NOMO-1 treated with DMSO at 0.1 percent for 48 hours (cell line): Measurements from ENCODE around the gene SAMD13.

Experiments
- DNase-seq: peaks from one replicate; lab custom pipeline; 2025; ENCODE audit not compliant: unreplicated experiment; lab: John Stamatoyannopoulos, UW

The SAMD13 gene

GRCh38 chr1:84344286-84344685 lies 42.8 kb downstream of the SAMD13 start:
- DNase-seq = no peak

GRCh38 chr1:84345220-84345619 lies 43.7 kb downstream of the SAMD13 start:
- no peak for DNase-seq

- DNase-seq = no peak
Observed at GRCh38 chr1:84347271-84347931, 45.9 kb downstream of the SAMD13 start.

DNA sequence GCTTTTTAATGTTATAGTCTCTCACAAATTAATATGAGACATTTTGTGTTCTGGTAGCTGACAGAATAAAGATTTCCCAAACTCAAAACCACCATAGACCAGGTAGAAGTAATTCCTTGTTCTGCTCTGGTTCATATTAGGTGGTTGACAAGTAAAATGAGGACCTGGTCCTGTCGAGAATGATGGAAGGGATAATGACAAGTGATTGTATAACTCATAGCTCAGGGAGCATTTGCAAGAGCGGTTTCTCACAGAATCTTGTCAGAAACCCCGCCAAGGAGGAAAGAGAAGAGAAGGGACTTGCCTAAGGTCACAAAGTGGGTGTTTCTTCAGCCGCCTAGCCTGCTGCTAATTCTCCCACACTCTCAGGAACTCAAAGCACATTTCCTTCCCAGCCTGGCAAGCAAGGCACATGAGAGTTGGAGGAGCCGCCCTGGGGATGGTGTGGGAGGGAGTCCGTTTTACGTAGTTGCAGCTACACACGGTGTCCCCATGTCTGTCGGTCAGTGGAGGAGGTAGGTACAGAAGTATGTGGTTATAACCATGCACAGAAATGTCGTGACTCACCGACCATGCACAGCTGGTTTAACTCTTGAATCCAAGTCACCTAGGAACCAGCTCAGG lies 46.5 kb downstream of the SAMD13 start:
- DNase-seq = no peak

DNA sequence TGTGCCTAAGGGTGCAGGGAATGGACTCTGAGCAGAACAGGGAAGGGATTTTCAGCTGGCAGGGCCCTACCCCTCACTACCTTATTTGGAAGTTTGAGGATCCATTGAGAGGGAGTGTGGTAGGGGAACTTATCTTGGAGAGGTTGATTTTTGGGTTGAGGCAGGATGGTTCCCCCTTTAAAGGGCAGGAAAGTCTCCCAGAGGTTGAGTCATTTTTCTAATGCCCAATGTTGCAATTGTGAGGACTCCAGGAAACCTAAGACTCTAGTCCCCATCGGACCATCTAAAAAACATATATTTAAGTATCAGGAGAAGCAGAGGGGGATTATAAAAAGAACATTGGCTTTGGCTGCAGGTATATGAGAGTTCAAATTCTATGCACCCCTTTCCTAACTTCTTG lies 47.3 kb downstream of the SAMD13 start:
- DNase-seq = no peak

DNA sequence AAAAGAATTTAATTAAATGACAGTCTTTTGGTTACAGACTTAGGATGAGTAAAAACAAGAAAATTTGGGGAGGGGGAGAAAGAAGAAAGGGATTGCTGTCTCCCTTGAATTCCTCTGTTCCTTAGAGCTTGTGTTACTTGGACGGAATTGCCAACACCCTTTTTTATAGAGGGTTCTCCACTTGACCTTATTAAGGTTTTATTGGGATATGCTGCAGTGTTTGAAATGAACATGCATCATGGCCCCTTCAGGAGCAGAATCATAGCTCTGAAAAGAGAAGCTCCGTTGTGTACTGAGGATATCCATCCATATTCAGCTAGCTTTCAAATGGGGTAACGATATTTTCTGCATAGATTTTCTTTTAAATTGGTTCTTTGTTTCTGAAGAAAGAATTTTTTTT lies 48.6 kb downstream of the SAMD13 start:
- DNase-seq = no peak

DNA sequence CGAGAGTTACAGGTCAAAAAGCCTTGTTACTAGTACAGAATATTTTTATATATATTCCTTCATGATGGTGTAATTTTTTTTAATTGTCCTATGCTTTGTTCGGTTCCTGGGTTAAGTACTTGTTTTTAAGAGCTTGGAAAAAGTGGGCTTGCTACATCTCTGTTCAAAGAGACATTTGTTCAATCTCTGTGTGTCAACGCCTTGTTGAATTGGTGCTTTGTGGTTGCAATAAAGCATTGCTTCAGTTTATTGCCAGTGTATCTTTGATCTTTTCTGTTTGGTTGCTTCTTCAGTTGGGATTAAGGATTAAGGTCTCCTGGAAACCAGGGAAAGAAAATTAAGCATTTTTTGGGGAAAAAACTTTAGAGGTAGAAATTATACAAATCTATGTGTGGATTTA lies 49.0 kb downstream of the SAMD13 start:
- no peak for DNase-seq

- no peak for DNase-seq
Observed at GRCh38 chr1:84352298-84353106, 51.0 kb downstream of the SAMD13 start.

- no peak for DNase-seq
Observed at GRCh38 chr1:84353695-84354094, 52.2 kb downstream of the SAMD13 start.

DNA sequence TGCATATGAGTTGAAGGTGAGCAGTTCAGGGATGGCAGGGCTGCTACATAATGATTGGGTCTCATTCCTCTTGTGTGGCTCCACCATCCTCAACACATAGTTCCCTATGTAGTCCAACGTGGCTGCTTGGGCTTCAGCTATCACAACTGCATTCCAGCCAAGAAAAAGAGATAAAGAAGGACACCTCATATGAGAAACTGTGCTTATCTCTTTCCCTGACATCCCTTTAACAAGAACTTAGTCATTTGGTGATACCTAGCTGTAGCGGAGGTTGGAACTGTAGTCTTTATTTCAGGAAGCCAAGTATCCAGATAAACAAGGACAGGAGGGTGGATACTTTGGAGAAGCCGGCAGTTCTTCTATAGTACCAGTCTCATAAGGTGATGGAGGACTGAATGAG lies 54.0 kb downstream of the SAMD13 start:
- no peak for DNase-seq

GRCh38 chr1:84356881-84357280 lies 55.4 kb downstream of the SAMD13 start:
- no peak for DNase-seq

DNA sequence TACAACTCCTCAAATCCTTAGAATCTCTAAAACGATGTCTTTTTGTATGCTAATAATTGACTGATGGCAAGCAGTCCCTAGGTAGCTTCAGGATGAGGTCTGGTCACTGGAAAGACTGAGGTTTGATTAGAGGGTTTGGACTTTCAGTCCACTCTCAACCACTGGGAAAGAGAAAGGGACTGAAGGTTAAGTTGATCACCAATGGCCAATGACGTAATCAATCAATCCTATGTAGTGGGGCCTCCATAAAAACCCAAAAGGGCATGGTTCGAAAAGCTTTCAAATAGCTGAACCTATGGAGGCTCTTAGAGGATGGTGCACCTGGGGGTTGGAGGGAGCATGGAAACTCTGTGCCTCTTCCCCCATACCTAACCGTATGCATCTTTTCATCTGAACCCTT lies 57.2 kb downstream of the SAMD13 start:
- DNase-seq = no peak

DNA sequence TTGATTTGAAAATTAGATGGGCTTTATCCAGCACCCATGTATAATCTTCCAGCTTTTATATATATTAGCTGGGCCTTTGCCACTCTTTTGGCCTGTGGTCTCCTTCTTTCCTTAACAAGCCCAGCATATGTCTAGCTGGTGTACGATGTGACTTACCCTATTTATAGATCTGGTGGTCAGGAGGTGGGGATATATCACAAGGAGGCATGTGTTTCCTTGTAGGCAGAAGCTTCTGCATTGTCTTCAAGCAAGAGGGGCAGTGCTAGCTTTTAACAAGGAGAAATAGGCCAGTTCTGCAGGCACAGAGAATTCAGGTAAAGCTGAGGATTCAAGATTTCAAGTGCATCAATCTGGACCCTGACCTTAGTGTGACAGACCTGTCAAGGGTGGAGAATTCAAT lies 58.8 kb downstream of the SAMD13 start:
- DNase-seq = no peak

- no peak for DNase-seq
Observed at GRCh38 chr1:84361796-84362195, 60.3 kb downstream of the SAMD13 start.

DNA sequence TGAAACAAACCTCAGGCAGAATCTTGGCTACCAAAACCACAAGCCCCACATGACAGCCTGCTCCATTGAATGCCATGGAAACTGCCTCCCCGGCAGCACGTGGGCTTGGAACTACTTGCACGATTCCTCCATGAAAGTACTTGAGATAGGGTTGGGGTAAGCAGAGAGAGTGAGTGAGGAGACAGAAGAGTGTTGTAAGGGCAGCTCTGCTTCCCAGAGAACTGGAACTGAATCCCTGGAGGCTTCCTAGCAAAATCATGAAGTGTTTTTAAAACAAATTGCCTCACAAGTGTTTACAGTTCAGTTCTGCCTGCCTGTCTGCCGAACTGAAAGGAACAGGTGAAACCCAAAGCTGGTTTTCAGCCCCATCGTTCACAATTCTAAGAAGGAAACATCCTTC lies 61.5 kb downstream of the SAMD13 start:
- no peak for DNase-seq

DNA sequence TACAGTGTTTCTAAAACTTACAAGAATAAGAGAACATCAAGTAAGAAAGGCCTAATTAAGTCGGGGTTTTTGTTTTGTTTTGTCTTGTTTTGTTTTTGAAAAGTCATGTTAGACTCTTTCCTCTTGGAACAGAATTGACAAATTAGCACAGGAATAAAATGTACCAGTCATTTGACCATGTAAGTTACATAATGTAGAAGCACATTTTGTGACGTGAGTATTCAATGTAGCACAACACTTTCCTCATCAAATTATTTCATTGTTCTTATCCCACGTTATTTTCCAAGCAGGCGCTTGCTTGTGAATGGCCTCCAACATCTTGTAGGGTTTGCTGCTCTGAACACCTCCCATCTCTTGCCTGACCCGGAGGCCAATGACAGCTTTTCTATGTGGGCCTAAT lies 62.1 kb downstream of the SAMD13 start:
- DNase-seq = no peak

DNA sequence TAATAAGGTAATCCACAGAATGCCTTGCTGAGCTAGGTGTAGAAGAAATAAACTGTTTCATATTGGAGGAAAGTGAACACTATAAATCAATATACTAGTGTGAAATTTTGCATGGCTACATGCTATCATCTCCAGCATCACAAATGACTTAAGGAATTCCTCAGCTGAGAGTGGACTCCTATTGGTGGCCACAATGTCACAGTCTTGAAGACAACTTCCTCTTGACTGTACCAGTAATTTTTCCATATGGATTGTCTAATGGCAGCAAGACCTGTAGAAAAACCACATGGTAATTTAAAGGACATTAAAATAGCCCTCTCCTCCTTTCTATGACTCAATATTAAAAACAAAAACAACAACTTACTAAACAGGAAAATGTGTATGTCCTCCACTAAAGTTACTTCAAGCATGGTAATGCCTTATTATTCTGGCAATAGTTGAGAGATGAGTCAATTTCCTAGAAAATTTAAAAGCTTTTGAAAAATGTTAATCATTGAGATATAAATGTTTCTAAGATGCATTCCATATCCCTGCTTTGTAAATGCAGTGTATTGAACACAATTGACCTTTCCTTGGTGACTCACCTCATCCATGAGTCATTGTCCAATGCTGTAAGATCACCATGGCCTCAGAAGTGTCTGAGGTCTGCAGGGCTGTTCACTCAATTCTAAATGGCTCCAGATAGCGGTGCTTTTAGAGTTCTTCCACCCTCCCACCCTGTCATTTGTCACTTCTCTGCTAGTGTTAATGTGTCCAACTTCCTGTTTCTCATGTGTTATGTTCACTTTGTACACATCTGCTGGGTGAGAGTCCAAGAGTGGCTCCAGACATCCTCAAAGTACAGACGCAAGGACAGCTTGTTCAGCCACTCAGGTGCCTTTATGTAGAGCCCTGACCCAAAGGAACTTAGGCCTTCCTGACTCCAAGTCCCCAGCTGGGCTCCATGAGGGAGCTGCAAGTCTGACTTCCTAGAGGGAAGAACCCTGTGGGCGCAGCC lies 64.0 kb downstream of the SAMD13 start:
- peak; percentile 48 for DNase-seq

- no peak for DNase-seq
Observed at GRCh38 chr1:84366786-84367185, 65.3 kb downstream of the SAMD13 start.

- DNase-seq = no peak
Observed at GRCh38 chr1:84367219-84367618, 65.7 kb downstream of the SAMD13 start.

GRCh38 chr1:84368441-84368840 lies 66.9 kb downstream of the SAMD13 start:
- DNase-seq = no peak

GRCh38 chr1:84370266-84370665 lies 68.8 kb downstream of the SAMD13 start:
- DNase-seq = no peak
